ENCODE results near the gene BCORL1. TPM values are rescaled to one million over a fixed set of nuclear protein-coding genes. Genes with fewer than 3 reads are reported as not detected.

BCORL1 gene
- total RNA-seq, 6 experiments from 2014 or later, result 2.7 to 9.0 (median 4.8) TPM

GRCh38 chrX:129983575-129984110 is 1.2 kb downstream of the BCORL1 start:
- DNase-seq (peak in 2 of 3 donors; percentile 31 to 55), ATAC-seq (no peak)
- WGBS (ENCODE audit: insufficient coverage, low coverage, low lambda C conversion rate, missing lambda C conversion rate), result 31% methylated on average over 19 of the region's 48 CpGs
- Histone ChIP-seq H3K9me3 (no peaks in the 10 kb centered on the region), H3K27me3 (no peaks in the 10 kb centered on the region), H3K36me3 (no peaks in the 10 kb centered on the region), H3K27ac (no peak overlapping the region), H3K4me3 (no peak overlapping the region), H3K4me1 (no peaks in the 10 kb centered on the region)
- intact Hi-C loops (cut with DNase I), result no loop called here
- TF ChIP-seq POLR2A (IDR thresholded peaks at IDR 0.05), result no peak
- TF ChIP-seq CTCF (IDR thresholded peaks at IDR 0.05), result no peak

- 52% methylated on average over 33 of the region's 81 CpGs for WGBS (ENCODE audit: insufficient coverage, low coverage, low lambda C conversion rate, missing lambda C conversion rate)
- Histone ChIP-seq H3K4me3 (peak overlapping the region in 2 of 3 donors; percentile 20 to 29), H3K4me1 (no peaks in the 10 kb centered on the region), H3K27ac (no peak overlapping the region), H3K36me3 (no peaks in the 10 kb centered on the region), H3K27me3 (no peaks in the 10 kb centered on the region), H3K9me3 (no peaks in the 10 kb centered on the region)
- intact Hi-C loops (cut with DNase I), result no loop called here
- ATAC-seq (no peak), DNase-seq (peak; percentile 45 to 58 (median 55))
- TF ChIP-seq POLR2A (IDR thresholded peaks at IDR 0.05), result no peak
- TF ChIP-seq CTCF (IDR thresholded peaks at IDR 0.05), result no peak
Measured at GRCh38 chrX:129984111-129984958, 1.9 kb downstream of the BCORL1 start.

GRCh38 chrX:129987871-129988270 is 5.4 kb downstream of the BCORL1 start:
- Histone ChIP-seq H3K4me1 (no peaks in the 10 kb centered on the region), H3K27me3 (no peaks in the 10 kb centered on the region), H3K27ac (no peak overlapping the region), H3K9me3 (no peaks in the 10 kb centered on the region), H3K36me3 (no peaks in the 10 kb centered on the region), H3K4me3 (no peak overlapping the region)
- 50% methylated on average over 3 of the region's 3 CpGs for WGBS (ENCODE audit: insufficient coverage, low coverage, low lambda C conversion rate, missing lambda C conversion rate)
- intact Hi-C loops (cut with DNase I), result no loop called here
- no peak for ATAC-seq
- no peak for DNase-seq
- no peak for TF ChIP-seq CTCF (IDR thresholded peaks at IDR 0.05)
- no peak for TF ChIP-seq POLR2A (IDR thresholded peaks at IDR 0.05)

- H3K4me3 ChIP-seq, result no peak overlapping the region
- H3K9me3 ChIP-seq, result no peaks in the 10 kb centered on the region
- no peaks in the 10 kb centered on the region for H3K27me3 ChIP-seq
- intact Hi-C loops (cut with DNase I), result no loop called here
- no peaks in the 10 kb centered on the region for H3K4me1 ChIP-seq
- H3K27ac ChIP-seq, result no peak overlapping the region
- 85% methylated on average over 5 of the region's 5 CpGs for WGBS (ENCODE audit: insufficient coverage, low coverage, low lambda C conversion rate, missing lambda C conversion rate)
- H3K36me3 ChIP-seq, result no peaks in the 10 kb centered on the region
- TF ChIP-seq POLR2A (IDR thresholded peaks at IDR 0.05) (no peak), CTCF (IDR thresholded peaks at IDR 0.05) (no peak)
- no peak for ATAC-seq
- DNase-seq, result no peak
Measured at GRCh38 chrX:129992181-129992580, 9.7 kb downstream of the BCORL1 start.
